Endothelial cell of umbilical vein (primary cell): ENCODE measurements around the gene COPRS. TPM values are rescaled to one million over a fixed set of nuclear protein-coding genes. Genes with fewer than 3 reads are reported as not detected.

Experiments used
- BruUV-seq: library from RNA; stranded (reverse); fragments of 400-500 nt; replicated peaks from 2 replicates; lab custom pipeline; 2021; lab: Mats Ljungman, UMichigan
- CTCF ChIA-PET: fragments of 300-600, 350-600 bp; sonication (Branson Sonifier 250); formaldehyde crosslinking; loops from one replicate; lab custom pipeline; 2021; ENCODE audit warnings: antibody characterized with exemption, inconsistent platforms; lab: Charles Lee
- POLR2A ChIA-PET: fragments of 300-600, 350-600 bp; sonication (Branson Sonifier 250); formaldehyde crosslinking; loops from one replicate; lab custom pipeline; 2021; ENCODE audit warnings: antibody characterized with exemption, inconsistent platforms; lab: Charles Lee
- DNase-seq: peaks from one replicate; pipeline ENCODE4 v3.0.0-alpha.2; 2011; ENCODE audit warnings: low read depth, low spot score
- FAIRE-seq: peaks from 2 replicates; lab custom pipeline; 2011; peaks lifted over from hg19 to GRCh38; lab: Jason Lieb, UNC
- H2AFZ ChIP-seq: 2 replicates; pipeline ENCODE4 v1.6.0; 2012; ENCODE audit warnings: low read depth, low read length, control low read depth, inconsistent platforms
- H3K27ac ChIP-seq: 2 replicates; pipeline ENCODE4 v1.5.1; 2011; ENCODE audit warnings: low read depth, mild to moderate bottlenecking, control low read depth, low read length, moderate library complexity; ENCODE audit not compliant: insufficient read depth
- H3K27me3 ChIP-seq, 2 experiments: 2 replicates each; pipeline versions ENCODE4 v1.6.0 to v1.6.1; 2011; ENCODE audit warnings: low read length in 2 of 2, mixed read lengths in 1 of 2; ENCODE audit not compliant: control insufficient read depth in 2 of 2, insufficient read depth in 2 of 2
- H3K36me3 ChIP-seq, 2 experiments: 2 replicates in 1 of 2; 3 replicates in 1 of 2; pipeline ENCODE4 v1.5.1; 2011; ENCODE audit warnings: low read length in 2 of 2, mild to moderate bottlenecking in 1 of 2, moderate library complexity in 1 of 2; ENCODE audit not compliant: control insufficient read depth in 2 of 2, insufficient read depth in 2 of 2; ENCODE audit errors: extremely low read depth in 1 of 2
- H3K4me1 ChIP-seq: 3 replicates; pipeline ENCODE4 v1.5.1; 2011; ENCODE audit warnings: mild to moderate bottlenecking, low read length; ENCODE audit not compliant: control insufficient read depth, insufficient read depth; ENCODE audit errors: extremely low read depth
- H3K4me2 ChIP-seq: 2 replicates; pipeline ENCODE4 v1.6.1; 2011; ENCODE audit warnings: low read length, control low read depth, mixed read lengths; ENCODE audit not compliant: insufficient read depth
- H3K4me3 ChIP-seq, 3 experiments: fragments of 200-600 bp in 1 of 3; sonication (generic), shearing (Covaris generic) in 1 of 3; replicated peaks in 1 of 3; 2 replicates each; pipeline ENCODE4 v1.5.1; 2011 to 2016; ENCODE audit warnings: control low read depth in 3 of 3, low read length in 3 of 3, mild to moderate bottlenecking in 2 of 3, inconsistent platforms in 1 of 3, low read depth in 1 of 3, moderate library complexity in 1 of 3; ENCODE audit not compliant: insufficient read depth in 1 of 3
- H3K79me2 ChIP-seq: 2 replicates; pipeline ENCODE4 v1.6.0; 2012; ENCODE audit warnings: low read length, inconsistent platforms; ENCODE audit not compliant: control insufficient read depth, insufficient read depth
- H3K9ac ChIP-seq: replicated peaks from 2 replicates; pipeline ENCODE3; 2011; ENCODE audit warnings: low read length, control low read depth; ENCODE audit not compliant: insufficient read depth; ENCODE audit errors: extremely low read depth
- H3K9me1 ChIP-seq: replicated peaks from 3 replicates; pipeline ENCODE4 v1.6.0; 2011; ENCODE audit warnings: mild to moderate bottlenecking, low read length; ENCODE audit not compliant: control insufficient read depth, insufficient read depth; ENCODE audit errors: extremely low read depth
- H3K9me3 ChIP-seq: replicated peaks from 2 replicates; pipeline ENCODE4 v1.5.1; 2012; ENCODE audit warnings: low read length, inconsistent platforms; ENCODE audit not compliant: control insufficient read depth, insufficient read depth
- H4K20me1 ChIP-seq: replicated peaks from 2 replicates; pipeline ENCODE3; 2011; ENCODE audit warnings: mild to moderate bottlenecking, low read length; ENCODE audit not compliant: control insufficient read depth, insufficient read depth; ENCODE audit errors: extremely low read depth
- CTCF ChIP-seq, 2 donors: IDR thresholded peaks; 1 replicate in 1 of 2; 2 replicates in 1 of 2; pipeline ENCODE4 v1.5.1; 2011; ENCODE audit warnings: low read length in 2 of 2, mild to moderate bottlenecking in 2 of 2, moderate library complexity in 2 of 2, control low read depth in 1 of 2, inconsistent platforms in 1 of 2, low read depth in 1 of 2; ENCODE audit not compliant: insufficient read depth in 1 of 2; ENCODE audit errors: extremely low read depth in 1 of 2
- EZH2 ChIP-seq: IDR thresholded peaks from 2 replicates; pipeline ENCODE4 v1.6.1; 2012; ENCODE audit warnings: borderline replicate concordance, low read depth, mild to moderate bottlenecking, moderate library complexity, low read length, inconsistent platforms; ENCODE audit not compliant: severe bottlenecking
- FOS ChIP-seq: IDR thresholded peaks from 2 replicates; pipeline ENCODE4 v1.6.1; 2011; ENCODE audit warnings: mild to moderate bottlenecking, low read length, moderate library complexity, borderline replicate concordance; ENCODE audit not compliant: insufficient read depth
- GATA2 ChIP-seq: IDR thresholded peaks from 2 replicates; pipeline ENCODE4 v1.7.0; 2011; ENCODE audit warnings: low read depth, mild to moderate bottlenecking, moderate library complexity, mixed read lengths, low read length; ENCODE audit not compliant: insufficient read length, insufficient read depth
- JUN ChIP-seq: IDR thresholded peaks from 2 replicates; pipeline ENCODE4 v1.6.1; 2011; ENCODE audit warnings: borderline replicate concordance, low read depth; ENCODE audit not compliant: insufficient read length, insufficient read depth
- MAX ChIP-seq: IDR thresholded peaks from 2 replicates; pipeline ENCODE4 v1.6.1; 2011; ENCODE audit not compliant: insufficient read depth, insufficient read length
- MYC ChIP-seq: IDR thresholded peaks from one replicate; pipeline ENCODE4 v1.6.1; 2011; ENCODE audit warnings: mild to moderate bottlenecking, low read depth, low read length
- POLR2A ChIP-seq: IDR thresholded peaks from 2 replicates; pipeline ENCODE4 v1.6.1; 2012; ENCODE audit warnings: low read depth, mild to moderate bottlenecking, control low read depth, low read length
- POLR2AphosphoS5 ChIP-seq: IDR thresholded peaks from 2 replicates; pipeline ENCODE4 v1.6.1; 2012; ENCODE audit warnings: low read depth, mild to moderate bottlenecking, control low read depth, low read length, moderate library complexity; ENCODE audit not compliant: insufficient read depth
- dilution Hi-C: fragments of 300-500 bp; cut with MboI; formaldehyde crosslinking; loops from one replicate; pipeline ENCODE4 v1.15.0; 2019; ENCODE audit warnings: low sequenced_read_pairs; ENCODE audit not compliant: extremely low pct_ligation_motif_present
- intact Hi-C: fragments of 100-400 bp; cut with micrococcal nuclease; formaldehyde crosslinking; loops from one replicate; pipeline ENCODE4 v1.10.0; 2022
- polyA plus RNA-seq, 4 experiments: library from polyadenylated mRNA; depleted of rRNA in 3 of 4; stranded (reverse) in 3 of 4; unstranded in 1 of 4; fragments of >200 nt; gene quantifications; 2 replicates each; pipeline versions ENCODE4 v1.2.1 to v1.2.3, GENCODE V29; 2011 to 2012; ENCODE audit warnings: missing spikeins in 1 of 4
- total RNA-seq: library from RNA; stranded (reverse); gene quantifications from 2 replicates; pipeline ENCODE4 v1.2.3, GENCODE V29; 2021

The COPRS gene
- total and polyA plus RNA-seq, 2 donors (not counting 3 experiments of a cell fraction or from before 2014, with no cell fraction given) = 43.1 to 48.0 TPM

- dilution Hi-C loops (no loop called here), intact Hi-C loops (no loop called here)
- Histone ChIP-seq H3K9ac (no peak overlapping the region), H3K27me3 (no peaks in the 10 kb centered on the region), H3K4me3 (no peak overlapping the region), H4K20me1 (no peaks in the 10 kb centered on the region), H3K79me2 (no peaks in the 10 kb centered on the region), H3K27ac (peak overlapping the region; percentile 19), H3K4me1 (peaks cover 2% of the 10 kb centered on the region), H3K9me3 (no peaks in the 10 kb centered on the region), H3K36me3 (peaks cover 7 to 22% of the 10 kb centered on the region in 2 experiments), H2AFZ (no peak overlapping the region), H3K4me2 (no peak overlapping the region), H3K9me1 (no peaks in the 10 kb centered on the region)
- POLR2A ChIA-PET = no interaction called here
- FAIRE-seq = peak; percentile 66
- DNase-seq = peak; percentile 84
- CTCF ChIA-PET = interaction anchor here (1.0 kb wide), 2 partner anchors 23 to 441 kb away, joined by 3 read pairs; no protein-coding TSS in a partner anchor
- TF ChIP-seq MYC (no peak), CTCF (IDR thresholded peaks at IDR 0.05; ENCODE audit: extremely low read depth in 1 of 2, insufficient read depth in 1 of 2, low read depth in 1 of 2, low read length in 2 of 2) (no peak), POLR2A (no peak), FOS (no peak)
- BruUV-seq = no TSS peak
Measured at GRCh38 chr17:31877911-31878702, 19.1 kb upstream of the COPRS start.

- H3K36me3 ChIP-seq = peaks cover 10 to 21% of the 10 kb centered on the region in 2 experiments
Measured at GRCh38 chr17:31877341-31877740, 18.3 kb upstream of the COPRS start.

More at GRCh38 chr17:31877341-31877740, 18.3 kb upstream of the COPRS start:
- H3K27me3 ChIP-seq = no peaks in the 10 kb centered on the region
- intact Hi-C loops = no loop called here
- no peaks in the 10 kb centered on the region for H3K9me3 ChIP-seq
- FAIRE-seq (no peak), DNase-seq (no peak)
- no peaks in the 10 kb centered on the region for H3K79me2 ChIP-seq
- peaks cover 2% of the 10 kb centered on the region for H3K4me1 ChIP-seq
- CTCF ChIA-PET = no interaction called here
- no peak overlapping the region for H3K27ac ChIP-seq
- BruUV-seq = no TSS peak
- no peak for TF ChIP-seq POLR2AphosphoS5
- TF ChIP-seq JUN = no peak
- TF ChIP-seq POLR2A = no peak
- TF ChIP-seq MAX = no peak
- TF ChIP-seq GATA2 = no peak
- no peak for TF ChIP-seq MYC
- TF ChIP-seq FOS = no peak
- no peak for TF ChIP-seq CTCF (IDR thresholded peaks at IDR 0.05; ENCODE audit: extremely low read depth in 1 of 2, insufficient read depth in 1 of 2, low read depth in 1 of 2, low read length in 2 of 2)
- no peak for TF ChIP-seq EZH2
- no peaks in the 10 kb centered on the region for H4K20me1 ChIP-seq
- no peak overlapping the region for H3K9ac ChIP-seq
- POLR2A ChIA-PET = no interaction called here
- dilution Hi-C loops = no loop called here
- H3K4me2 ChIP-seq = no peak overlapping the region
- no peak overlapping the region for H2AFZ ChIP-seq
- no peak overlapping the region for H3K4me3 ChIP-seq
- H3K9me1 ChIP-seq = no peaks in the 10 kb centered on the region
